Neural cell (in vitro differentiated cells): ENCODE measurements around the gene STOM. TPM values are rescaled to one million over a fixed set of nuclear protein-coding genes. Genes with fewer than 3 reads are reported as not detected.

ENCODE experiments used
- H2AFZ ChIP-seq: fragments of 200-600, 300-800 bp; sonication (generic), shearing (Covaris generic); 2 replicates; pipeline ENCODE4 v1.6.0; 2014; ENCODE audit warnings: low read depth, mild to moderate bottlenecking, antibody characterized with exemption, low read length, moderate library complexity
- H3F3A ChIP-seq: fragments of 200-600 bp; shearing (Covaris generic); 2 replicates; pipeline ENCODE4 v1.6.1; 2016; ENCODE audit warnings: mild to moderate bottlenecking, moderate library complexity, mixed read lengths, antibody characterized with exemption, low read length; ENCODE audit not compliant: insufficient read depth, poor library complexity, severe bottlenecking
- H3K27ac ChIP-seq: fragments of 200-600, 300-800 bp; sonication (generic), shearing (Covaris generic); 2 replicates; pipeline ENCODE4 v1.5.1; 2014; ENCODE audit warnings: mild to moderate bottlenecking, low read length, moderate library complexity
- H3K27me3 ChIP-seq: fragments of 300-800, 200-600 bp; sonication (generic), shearing (Covaris generic); 2 replicates; pipeline ENCODE4 v1.6.0; 2014; ENCODE audit warnings: mild to moderate bottlenecking, low read depth, low read length, moderate library complexity; ENCODE audit not compliant: insufficient read depth
- H3K36me3 ChIP-seq: fragments of 300-800, 200-600 bp; sonication (generic), shearing (Covaris generic); 2 replicates; pipeline ENCODE4 v1.5.1; 2014; ENCODE audit warnings: mild to moderate bottlenecking, antibody characterized with exemption, low read length, moderate library complexity; ENCODE audit not compliant: insufficient read depth
- H3K4me2 ChIP-seq: fragments of 300-800, 200-600 bp; sonication (generic), shearing (Covaris generic); 2 replicates; pipeline ENCODE4 v1.6.0; 2014; ENCODE audit warnings: mild to moderate bottlenecking, low read length
- H3K4me3 ChIP-seq: fragments of 300-800, 200-600 bp; sonication (generic), shearing (Covaris generic); 2 replicates; pipeline ENCODE4 v1.5.1; 2014; ENCODE audit warnings: mild to moderate bottlenecking, low read length, moderate library complexity
- H3K79me2 ChIP-seq: fragments of 200-600 bp; shearing (Covaris generic); replicated peaks from 2 replicates; pipeline ENCODE4 v1.6.0; 2014; ENCODE audit warnings: mild to moderate bottlenecking, low read length, moderate library complexity; ENCODE audit not compliant: insufficient read depth
- H3K9ac ChIP-seq: fragments of 300-800, 200-600 bp; sonication (generic), shearing (Covaris generic); 2 replicates; pipeline ENCODE4 v1.6.1; 2016; ENCODE audit warnings: mild to moderate bottlenecking, low read length, mixed read lengths
- H3K9me2 ChIP-seq: fragments of 200-600 bp; shearing (Covaris generic); 2 replicates; pipeline ENCODE4 v1.6.1; 2016; ENCODE audit warnings: mild to moderate bottlenecking, low read length, mixed read lengths; ENCODE audit not compliant: insufficient read depth
- H3K9me3 ChIP-seq: fragments of 200-600, 300-800 bp; sonication (generic), shearing (Covaris generic); 2 replicates; pipeline ENCODE4 v1.6.1; 2016; ENCODE audit warnings: mild to moderate bottlenecking, mixed run types, low read length, moderate library complexity, mixed read lengths
- H4K20me1 ChIP-seq: fragments of 200-600 bp; shearing (Covaris generic); 2 replicates; pipeline ENCODE4 v1.6.1; 2016; ENCODE audit warnings: mild to moderate bottlenecking, mixed run types; ENCODE audit not compliant: insufficient read depth
- EP300 ChIP-seq: fragments of 450-650 bp; conservative IDR thresholded peaks from 2 replicates; pipeline ENCODE4 v1.6.1; 2014; ENCODE audit warnings: antibody characterized with exemption, mild to moderate bottlenecking, moderate library complexity; ENCODE audit not compliant: poor library complexity, severe bottlenecking
- EZH2 ChIP-seq: fragments of 200-600, 300-800 bp; shearing (Covaris generic), sonication (generic); IDR thresholded peaks from 2 replicates; pipeline ENCODE4 v1.6.1; 2014; ENCODE audit warnings: antibody characterized with exemption, low read length, borderline replicate concordance, mild to moderate bottlenecking; ENCODE audit not compliant: insufficient read depth, poor library complexity, severe bottlenecking
- MXI1 ChIP-seq: fragments of 450-650 bp; conservative IDR thresholded peaks from 2 replicates; pipeline ENCODE4 v1.6.1; 2014; ENCODE audit warnings: antibody characterized with exemption, mild to moderate bottlenecking; ENCODE audit not compliant: poor library complexity, severe bottlenecking
- POLR2AphosphoS5 ChIP-seq: IDR thresholded peaks from 2 replicates; pipeline ENCODE4 v1.6.1; 2012
- RAD21 ChIP-seq: fragments of 450-650 bp; conservative IDR thresholded peaks from 2 replicates; pipeline ENCODE4 v1.6.1; 2014; ENCODE audit warnings: antibody characterized with exemption, mild to moderate bottlenecking, moderate library complexity
- SMC3 ChIP-seq: fragments of 450-650 bp; conservative IDR thresholded peaks from 2 replicates; pipeline ENCODE4 v1.6.1; 2014; ENCODE audit warnings: antibody characterized with exemption, mild to moderate bottlenecking, moderate library complexity; ENCODE audit not compliant: poor library complexity
- TAF1 ChIP-seq: IDR thresholded peaks from 2 replicates; pipeline ENCODE4 v1.6.1; 2012; ENCODE audit warnings: low read depth
- polyA plus RNA-seq: library from polyadenylated mRNA; depleted of rRNA; stranded (reverse); fragments of >200 nt; gene quantifications from 2 replicates; pipeline ENCODE4 v1.2.3, GENCODE V29; 2014
- TF ChIP-seq, protein P1 (sequence below): IDR thresholded peaks from 2 replicates; pipeline ENCODE4 v1.6.1; 2012; ENCODE audit warnings: borderline replicate concordance
- TF ChIP-seq, protein P2 (sequence below): fragments of 450-650 bp; IDR thresholded peaks from 2 replicates; pipeline ENCODE4 v1.5.1; 2014; ENCODE audit warnings: antibody characterized with exemption, mild to moderate bottlenecking, moderate library complexity; ENCODE audit not compliant: poor library complexity, severe bottlenecking

Gene STOM
- polyA plus RNA-seq, 1 donor from 2014 or later, result 0.11 TPM

DNA sequence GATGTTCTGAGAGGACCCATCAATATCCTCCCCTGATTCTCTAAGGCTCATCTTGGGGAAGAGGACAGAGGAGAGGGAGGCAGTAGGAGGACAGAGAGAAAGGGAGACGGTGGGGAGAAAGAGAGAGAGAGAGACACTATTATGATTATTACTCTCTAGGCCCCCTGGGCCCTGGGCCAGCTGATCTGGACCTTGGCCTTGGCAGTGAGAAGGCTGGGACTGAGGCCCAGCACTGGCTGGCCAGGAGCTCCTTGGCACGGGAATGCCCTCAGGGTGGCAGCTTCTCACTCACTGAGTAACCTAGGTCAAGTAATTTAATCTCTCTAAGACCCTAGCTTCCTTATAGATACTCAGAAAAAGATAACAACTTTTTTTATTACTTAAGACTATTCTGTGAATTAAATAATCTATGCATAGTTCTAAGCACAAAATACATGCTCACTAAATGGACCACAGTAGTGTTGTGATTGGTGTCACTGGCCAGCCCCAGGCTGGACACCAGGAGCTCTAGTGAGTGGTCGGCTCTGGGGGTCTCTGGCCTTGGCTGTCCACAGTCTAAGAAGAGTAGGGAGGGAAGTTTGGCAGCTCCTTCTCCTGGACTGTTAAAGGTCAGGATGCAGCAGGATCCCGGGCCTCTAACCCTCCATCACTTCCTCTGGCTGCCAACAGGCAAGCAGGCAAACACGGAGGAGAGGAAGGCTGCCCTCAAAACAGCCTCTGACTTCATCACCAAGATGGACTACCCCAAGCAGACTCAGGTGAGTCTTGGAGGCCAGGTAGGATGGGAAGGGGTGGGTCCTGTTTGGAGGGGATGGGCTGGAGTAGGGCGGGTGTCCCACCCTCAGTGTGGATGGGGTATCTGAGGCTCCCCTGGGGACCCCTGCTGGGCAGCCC, 52.1 kb downstream of the STOM start:
- no peaks in the 10 kb centered on the region for H3K36me3 ChIP-seq
- H3K27me3 ChIP-seq, result no peaks in the 10 kb centered on the region
- H3K9me2 ChIP-seq, result no peaks in the 10 kb centered on the region
- H3K27ac ChIP-seq, result no peak overlapping the region
- H3F3A ChIP-seq, result no peaks in the 10 kb centered on the region
- no peaks in the 10 kb centered on the region for H3K79me2 ChIP-seq
- H2AFZ ChIP-seq, result no peak overlapping the region
- TF ChIP-seq RAD21 (no peak), EP300 (no peak), TAF1 (no peak), EZH2 (no peak), MXI1 (no peak), POLR2AphosphoS5 (no peak), SMC3 (no peak)
- TF ChIP-seq, protein P1, sequence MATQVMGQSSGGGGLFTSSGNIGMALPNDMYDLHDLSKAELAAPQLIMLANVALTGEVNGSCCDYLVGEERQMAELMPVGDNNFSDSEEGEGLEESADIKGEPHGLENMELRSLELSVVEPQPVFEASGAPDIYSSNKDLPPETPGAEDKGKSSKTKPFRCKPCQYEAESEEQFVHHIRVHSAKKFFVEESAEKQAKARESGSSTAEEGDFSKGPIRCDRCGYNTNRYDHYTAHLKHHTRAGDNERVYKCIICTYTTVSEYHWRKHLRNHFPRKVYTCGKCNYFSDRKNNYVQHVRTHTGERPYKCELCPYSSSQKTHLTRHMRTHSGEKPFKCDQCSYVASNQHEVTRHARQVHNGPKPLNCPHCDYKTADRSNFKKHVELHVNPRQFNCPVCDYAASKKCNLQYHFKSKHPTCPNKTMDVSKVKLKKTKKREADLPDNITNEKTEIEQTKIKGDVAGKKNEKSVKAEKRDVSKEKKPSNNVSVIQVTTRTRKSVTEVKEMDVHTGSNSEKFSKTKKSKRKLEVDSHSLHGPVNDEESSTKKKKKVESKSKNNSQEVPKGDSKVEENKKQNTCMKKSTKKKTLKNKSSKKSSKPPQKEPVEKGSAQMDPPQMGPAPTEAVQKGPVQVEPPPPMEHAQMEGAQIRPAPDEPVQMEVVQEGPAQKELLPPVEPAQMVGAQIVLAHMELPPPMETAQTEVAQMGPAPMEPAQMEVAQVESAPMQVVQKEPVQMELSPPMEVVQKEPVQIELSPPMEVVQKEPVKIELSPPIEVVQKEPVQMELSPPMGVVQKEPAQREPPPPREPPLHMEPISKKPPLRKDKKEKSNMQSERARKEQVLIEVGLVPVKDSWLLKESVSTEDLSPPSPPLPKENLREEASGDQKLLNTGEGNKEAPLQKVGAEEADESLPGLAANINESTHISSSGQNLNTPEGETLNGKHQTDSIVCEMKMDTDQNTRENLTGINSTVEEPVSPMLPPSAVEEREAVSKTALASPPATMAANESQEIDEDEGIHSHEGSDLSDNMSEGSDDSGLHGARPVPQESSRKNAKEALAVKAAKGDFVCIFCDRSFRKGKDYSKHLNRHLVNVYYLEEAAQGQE, result no peak
- TF ChIP-seq, protein P2, sequence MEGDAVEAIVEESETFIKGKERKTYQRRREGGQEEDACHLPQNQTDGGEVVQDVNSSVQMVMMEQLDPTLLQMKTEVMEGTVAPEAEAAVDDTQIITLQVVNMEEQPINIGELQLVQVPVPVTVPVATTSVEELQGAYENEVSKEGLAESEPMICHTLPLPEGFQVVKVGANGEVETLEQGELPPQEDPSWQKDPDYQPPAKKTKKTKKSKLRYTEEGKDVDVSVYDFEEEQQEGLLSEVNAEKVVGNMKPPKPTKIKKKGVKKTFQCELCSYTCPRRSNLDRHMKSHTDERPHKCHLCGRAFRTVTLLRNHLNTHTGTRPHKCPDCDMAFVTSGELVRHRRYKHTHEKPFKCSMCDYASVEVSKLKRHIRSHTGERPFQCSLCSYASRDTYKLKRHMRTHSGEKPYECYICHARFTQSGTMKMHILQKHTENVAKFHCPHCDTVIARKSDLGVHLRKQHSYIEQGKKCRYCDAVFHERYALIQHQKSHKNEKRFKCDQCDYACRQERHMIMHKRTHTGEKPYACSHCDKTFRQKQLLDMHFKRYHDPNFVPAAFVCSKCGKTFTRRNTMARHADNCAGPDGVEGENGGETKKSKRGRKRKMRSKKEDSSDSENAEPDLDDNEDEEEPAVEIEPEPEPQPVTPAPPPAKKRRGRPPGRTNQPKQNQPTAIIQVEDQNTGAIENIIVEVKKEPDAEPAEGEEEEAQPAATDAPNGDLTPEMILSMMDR, result no peak
- H4K20me1 ChIP-seq, result no peaks in the 10 kb centered on the region
- H3K4me2 ChIP-seq, result no peak overlapping the region
- no peaks in the 10 kb centered on the region for H3K9me3 ChIP-seq
- no peak overlapping the region for H3K9ac ChIP-seq
- H3K4me3 ChIP-seq, result no peak overlapping the region

DNA sequence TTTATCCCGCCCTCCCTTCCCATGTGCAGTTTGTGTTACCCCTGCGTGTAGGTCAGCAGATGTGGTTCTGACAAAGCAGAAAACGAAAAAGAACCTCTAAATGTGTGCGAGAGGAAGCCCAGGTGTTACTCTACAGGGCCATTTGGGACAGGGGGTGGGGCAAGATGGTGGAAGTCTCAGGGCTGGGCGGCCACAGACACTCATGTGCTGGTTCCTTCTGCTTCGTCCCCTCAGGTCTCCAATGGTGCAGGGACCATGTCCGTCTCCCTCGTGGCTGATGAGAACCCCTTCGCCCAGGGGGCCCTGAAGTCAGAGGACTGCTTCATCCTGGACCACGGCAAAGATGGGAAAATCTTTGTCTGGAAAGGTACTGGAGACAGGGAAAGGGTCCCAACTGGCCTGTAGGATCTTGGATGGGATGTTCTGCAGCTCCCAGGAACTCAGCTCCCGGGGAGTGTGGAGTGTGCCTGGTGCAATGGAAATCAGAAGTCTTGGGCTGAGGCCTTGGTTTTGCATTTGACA, 53.1 kb downstream of the STOM start:
- H3K79me2 ChIP-seq, result no peaks in the 10 kb centered on the region
- H4K20me1 ChIP-seq, result no peaks in the 10 kb centered on the region
- no peaks in the 10 kb centered on the region for H3K27me3 ChIP-seq
- no peaks in the 10 kb centered on the region for H3F3A ChIP-seq
- H3K9me2 ChIP-seq, result no peaks in the 10 kb centered on the region
- no peak overlapping the region for H3K27ac ChIP-seq
- H2AFZ ChIP-seq, result no peak overlapping the region
- no peaks in the 10 kb centered on the region for H3K36me3 ChIP-seq
- H3K4me3 ChIP-seq, result no peak overlapping the region
- H3K9me3 ChIP-seq, result no peaks in the 10 kb centered on the region
- TF ChIP-seq MXI1 (no peak), TAF1 (no peak), POLR2AphosphoS5 (no peak), SMC3 (no peak), EZH2 (no peak), EP300 (no peak), RAD21 (no peak)
- TF ChIP-seq, protein P1, result no peak
- TF ChIP-seq, protein P2, result no peak
- H3K4me2 ChIP-seq, result no peak overlapping the region
- H3K9ac ChIP-seq, result no peak overlapping the region
